Activated CD8-positive, alpha-beta memory T cell treated with anti-CD3 and anti-CD28 coated beads for 1 hour (primary cell): Measurements from ENCODE around the gene SIAH3.

Experiments
- DNase-seq, 2 donors: peaks; one replicate each; pipeline ENCODE4 v3.0.0-alpha.2; 2020; ENCODE audit warnings: low read depth in 1 of 2; ENCODE audit errors: extremely low read depth in 1 of 2

SIAH3 gene

DNA sequence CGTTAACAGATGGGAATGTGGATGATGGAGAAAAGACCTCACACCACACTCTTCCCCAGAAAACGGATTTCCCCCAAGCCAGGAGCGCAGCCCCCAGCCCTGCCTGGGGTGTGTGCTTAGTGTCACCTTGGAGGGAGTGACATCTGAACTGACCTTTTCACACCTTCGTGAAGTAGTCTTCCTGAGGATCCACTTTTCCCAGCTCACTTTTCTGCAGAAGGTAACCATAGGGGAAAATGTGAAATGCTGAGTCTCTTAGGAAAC, 26.2 kb downstream of the SIAH3 start:
- DNase-seq = no peak

DNA sequence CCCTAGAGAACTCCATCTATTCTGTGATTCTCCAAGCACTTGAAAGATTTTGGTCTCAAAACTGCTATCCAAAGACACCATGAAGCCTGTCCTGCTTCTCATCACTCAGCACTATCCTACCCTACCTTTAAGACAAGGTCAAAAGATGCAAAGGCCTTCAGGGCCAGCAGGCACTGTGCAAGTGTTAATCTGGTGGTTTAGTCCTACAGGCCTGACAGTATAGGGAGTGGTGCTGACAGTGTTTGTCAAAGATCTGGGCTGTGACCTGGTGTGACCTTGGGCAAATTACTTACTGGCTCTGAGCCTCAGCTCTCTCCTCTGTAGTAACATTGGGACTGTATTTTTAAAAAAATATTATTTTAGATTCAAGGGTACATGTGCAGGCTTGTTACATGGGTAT, 28.0 kb downstream of the SIAH3 start:
- DNase-seq = no peak

- DNase-seq = no peak
Observed at GRCh38 chr13:45821811-45822210, 29.7 kb downstream of the SIAH3 start.

DNA sequence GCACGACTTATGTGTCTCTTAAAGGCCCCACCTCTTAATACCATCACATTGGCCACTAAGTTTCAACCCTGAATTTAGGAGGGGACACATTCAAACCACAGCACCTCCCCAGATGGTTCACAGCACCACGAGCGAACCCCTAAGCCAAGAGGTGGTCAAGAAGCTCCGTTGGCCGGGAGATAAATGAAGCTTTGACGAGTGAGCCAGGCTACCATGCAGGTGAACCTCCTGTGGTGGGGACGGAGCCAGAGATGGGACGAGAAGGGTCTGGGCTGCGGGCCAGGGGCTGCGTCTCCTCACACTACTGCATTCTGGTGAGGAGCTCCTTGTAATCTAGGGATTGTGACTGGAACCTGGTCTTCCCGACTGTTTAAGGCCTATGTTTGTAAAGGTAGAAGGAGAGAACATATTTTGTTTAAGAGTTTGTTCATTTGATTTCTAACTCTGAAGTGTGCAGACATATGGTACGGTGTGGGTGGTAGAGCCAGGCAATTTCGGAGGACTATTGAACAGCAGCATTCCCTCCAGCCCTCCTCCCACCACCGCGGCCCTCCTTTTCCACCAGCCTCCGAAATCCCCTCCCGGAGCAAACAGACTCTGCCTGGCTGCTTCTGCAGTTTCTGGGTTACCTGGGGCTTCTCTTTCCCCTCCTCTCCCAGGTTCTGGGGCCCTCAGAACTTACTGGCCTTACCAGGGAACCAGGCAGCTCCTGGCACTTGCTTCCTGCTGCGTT, 31.3 kb downstream of the SIAH3 start:
- DNase-seq = no peak

DNA sequence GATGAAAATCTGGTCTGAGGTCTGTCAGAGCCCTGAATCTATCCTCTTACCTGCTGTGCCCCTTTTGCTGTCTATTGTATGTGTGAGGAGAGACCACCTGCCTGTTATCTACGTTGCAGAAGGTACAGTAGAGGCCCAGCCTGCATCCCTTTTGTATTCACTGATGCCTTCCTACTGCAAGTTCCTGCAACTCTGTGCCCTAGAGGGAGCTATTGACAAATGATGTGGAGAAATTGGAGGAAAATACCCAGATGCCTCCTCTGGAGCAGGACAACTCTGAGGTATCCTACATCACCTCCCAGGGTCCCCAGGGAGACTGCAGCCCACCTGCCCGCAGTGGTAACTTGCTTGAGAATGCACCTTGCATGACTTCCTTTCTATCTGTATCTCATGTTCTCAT, 33.7 kb downstream of the SIAH3 start:
- no peak for DNase-seq

GRCh38 chr13:45816427-45816826, 35.1 kb downstream of the SIAH3 start:
- DNase-seq = no peak

DNA sequence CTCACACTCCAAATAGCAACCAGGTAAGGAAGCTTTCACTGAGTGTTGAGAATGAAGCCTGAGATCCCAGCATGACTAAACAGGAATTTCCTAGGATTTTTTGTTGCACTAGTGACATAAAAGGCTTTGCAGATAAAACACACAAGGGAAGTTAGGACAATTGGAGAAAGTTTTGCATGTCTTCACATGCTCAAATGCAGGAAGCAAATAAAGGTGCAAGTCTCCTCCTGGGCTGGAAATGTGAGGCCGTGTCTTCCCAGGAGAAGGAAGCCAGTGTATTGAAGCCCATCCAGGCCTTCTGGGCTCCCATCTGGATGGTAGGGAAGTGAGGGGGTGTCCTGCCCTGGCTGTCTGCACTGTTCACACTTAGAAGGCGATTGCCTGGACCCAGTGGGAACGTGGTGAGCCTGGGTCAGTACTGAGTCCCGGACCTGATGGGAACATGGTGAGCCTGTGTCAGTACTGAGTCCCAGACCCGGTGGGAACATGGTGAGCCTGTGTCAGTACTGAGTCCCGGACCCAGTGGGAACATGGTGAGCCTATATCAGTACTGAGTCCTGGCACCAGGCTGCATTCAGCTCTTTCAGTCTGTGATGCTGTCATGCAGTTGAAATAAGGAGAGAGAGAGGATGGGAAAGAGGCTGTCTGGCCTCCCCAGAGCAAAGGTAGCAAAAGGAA, 38.7 kb downstream of the SIAH3 start:
- no peak for DNase-seq

DNA sequence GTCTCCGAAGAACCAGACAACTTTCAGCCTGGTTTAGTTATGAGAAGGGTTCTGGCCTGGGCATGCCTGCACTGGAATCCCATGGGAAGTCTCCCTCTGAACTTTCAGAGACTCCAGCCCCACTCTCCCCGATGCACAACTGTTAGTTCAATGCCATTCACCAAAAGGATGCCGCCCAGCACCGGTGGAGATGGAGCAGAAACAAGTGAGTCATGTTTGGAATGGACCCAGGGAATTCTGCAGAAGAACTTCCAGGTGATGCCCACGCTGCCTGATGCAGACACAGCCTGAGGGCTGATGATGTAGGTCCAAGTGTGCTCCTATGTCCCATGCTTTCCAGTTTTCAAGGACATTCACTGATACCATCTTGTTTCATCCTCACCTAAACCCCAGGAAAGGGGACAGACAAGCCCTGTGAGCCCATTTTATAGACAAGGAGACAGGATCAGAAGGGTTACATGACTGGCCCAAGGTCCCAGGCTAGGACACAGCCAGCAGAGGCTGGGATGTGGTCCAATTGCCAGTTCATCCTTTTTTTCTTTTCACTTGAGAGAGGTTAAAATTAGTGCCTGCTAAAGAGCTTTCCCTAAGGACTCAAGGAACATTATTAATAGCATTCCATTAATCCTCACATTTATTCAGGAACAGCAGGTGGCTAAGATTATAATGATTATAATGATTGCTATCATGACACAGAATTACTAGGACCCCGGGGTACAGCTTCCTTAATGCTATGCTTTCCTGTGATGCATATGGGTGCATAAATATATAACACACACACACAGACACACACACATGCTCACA, 39.5 kb downstream of the SIAH3 start:
- DNase-seq = no peak

- no peak for DNase-seq
Observed at GRCh38 chr13:45809801-45810394, 41.7 kb downstream of the SIAH3 start.

- DNase-seq = no peak
Observed at GRCh38 chr13:45808925-45809324, 42.6 kb downstream of the SIAH3 start.

DNA sequence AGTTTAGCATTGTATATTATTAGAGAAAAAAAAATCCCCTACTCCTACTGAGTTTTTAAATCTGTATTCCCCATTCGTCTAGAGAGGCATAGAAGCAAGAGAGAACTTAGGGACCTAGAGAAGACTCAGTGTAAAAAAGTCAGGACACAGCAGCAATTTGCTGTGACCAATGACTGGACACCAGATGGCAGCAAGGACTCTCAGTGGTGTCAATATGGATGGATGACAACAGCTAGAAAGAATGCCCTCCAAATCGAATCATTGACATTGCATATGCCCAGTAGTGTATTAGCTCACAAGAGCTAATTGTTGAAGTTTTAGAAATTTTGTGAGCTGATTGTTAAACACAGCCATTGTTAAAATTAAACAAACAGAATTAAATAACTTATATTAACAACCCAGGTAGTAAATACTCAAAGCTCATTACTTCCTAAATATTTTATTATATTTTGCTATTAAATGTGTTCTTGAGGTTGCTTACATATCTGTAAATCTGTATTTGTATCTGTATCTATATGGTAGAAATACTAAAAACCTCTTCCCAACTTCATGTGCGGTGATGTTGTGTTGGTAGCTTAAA, 43.9 kb downstream of the SIAH3 start:
- DNase-seq = no peak

DNA sequence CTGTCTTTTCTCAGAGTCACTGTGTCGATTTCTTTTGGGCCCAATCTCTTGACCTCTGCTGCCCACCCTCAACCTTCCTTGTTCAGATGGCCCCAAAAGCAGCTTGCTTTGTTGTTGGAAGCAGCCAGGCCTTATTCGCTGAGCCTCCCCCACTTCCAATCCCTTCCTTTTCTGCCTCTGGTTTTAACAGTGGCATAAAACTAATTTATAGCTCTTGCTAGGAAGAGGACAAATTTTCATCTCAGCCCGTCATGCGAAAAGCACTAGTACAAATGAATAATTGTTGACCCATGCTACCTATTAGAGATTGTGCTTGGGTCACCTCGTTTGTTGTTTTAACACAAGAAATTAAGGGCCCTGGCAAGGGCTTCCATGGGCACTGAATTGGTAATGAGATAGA, 51.1 kb downstream of the SIAH3 start:
- DNase-seq = no peak

DNA sequence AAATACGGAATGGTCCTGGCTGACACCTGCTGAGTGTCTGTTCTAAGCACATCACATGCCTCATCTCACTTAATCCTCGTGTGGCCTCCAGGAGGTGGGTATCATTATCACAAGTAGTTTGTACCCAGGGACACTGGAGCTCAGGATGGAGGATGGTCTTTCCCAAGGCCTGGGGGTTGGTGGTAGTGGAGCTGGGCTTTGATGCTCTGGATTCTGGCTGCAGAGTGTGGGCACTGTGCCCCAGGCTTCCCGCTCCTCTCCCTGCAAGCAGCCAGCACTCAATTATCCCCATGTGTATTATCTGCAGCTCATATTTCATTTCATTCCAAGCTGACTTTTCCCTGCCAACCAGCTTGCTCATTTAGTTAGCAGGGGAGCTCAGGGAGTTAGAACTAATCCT, 52.1 kb downstream of the SIAH3 start:
- DNase-seq = no peak

GRCh38 chr13:45798851-45799250, 52.7 kb downstream of the SIAH3 start:
- no peak for DNase-seq

- no peak for DNase-seq
Observed at GRCh38 chr13:45796426-45797235, 54.9 kb downstream of the SIAH3 start.

DNA sequence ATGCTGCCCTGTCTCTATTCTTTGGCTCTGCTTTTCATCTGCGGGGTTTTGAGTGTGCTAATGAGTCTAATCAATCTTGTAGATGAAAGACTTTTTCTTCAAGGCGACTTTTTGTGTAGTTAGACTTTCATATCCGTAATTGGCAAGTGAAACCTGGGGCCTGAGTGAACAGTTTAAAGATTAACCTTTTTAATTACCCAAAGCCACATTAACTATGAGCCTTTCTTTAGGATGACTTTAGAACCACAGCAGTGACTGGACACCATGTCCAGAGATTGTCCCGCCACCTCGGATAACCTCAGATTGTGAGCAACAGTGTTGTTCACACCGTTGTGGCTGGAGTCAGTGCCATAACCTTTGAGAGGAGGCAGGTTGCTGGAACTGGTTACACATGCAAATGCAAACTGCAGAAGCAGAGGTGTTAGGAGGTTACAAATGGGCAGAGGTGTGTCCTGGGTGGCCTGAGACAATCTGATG, 58.7 kb downstream of the SIAH3 start:
- DNase-seq = no peak

- DNase-seq = no peak
Observed at GRCh38 chr13:45788011-45788410, 63.5 kb downstream of the SIAH3 start.

DNA sequence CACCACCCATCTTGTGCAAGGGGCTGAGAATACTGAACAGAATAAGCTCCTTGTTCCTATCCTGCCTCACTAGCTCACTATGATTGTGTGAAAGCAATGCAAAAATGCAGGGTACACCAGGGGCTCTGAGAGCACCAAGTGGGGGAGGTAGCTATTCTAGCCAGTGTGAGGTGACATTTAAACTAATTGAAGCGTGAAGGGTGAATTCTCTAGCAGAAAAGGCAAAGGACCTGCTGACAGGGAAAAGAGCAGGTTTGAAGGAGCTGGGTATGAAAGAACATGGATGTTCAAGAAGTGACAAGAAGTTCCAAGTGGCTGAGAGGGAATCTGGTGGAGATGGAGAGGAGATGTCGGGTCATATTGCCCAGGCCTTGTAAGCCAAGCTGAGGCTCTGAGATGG, 64.2 kb downstream of the SIAH3 start:
- DNase-seq = no peak

DNA sequence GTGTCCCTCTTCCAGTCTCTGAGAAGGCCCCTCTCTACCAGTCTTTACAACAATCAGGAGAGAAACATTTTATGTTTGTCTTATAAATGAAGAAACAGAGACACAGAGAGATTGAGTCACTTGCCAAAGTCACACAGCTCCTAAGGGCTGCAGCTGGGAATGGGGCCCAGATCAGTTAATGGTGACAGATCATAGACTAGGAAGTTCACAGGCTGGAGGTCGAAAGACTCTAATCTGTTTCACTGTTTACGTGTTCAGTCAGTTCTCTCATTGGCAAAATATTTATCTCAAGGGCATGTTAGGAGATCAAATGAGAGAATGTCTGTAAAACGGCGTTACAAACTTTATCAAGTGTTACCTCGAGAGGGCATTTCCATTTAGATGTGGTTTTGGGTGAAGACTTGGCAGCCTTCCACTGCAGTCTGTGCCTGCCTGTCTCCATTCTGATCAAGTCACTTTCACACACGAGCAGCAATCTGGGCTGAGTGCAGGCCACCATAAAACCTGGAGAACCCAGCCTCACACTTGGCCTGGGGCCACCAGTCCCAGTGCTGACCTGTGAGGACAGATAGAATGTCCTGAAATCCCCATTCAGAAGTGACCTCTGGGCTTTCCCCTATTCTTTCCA, 65.1 kb downstream of the SIAH3 start:
- no peak for DNase-seq
